Right forelimb (tissue), 1 donor: ENCODE results near the gene MYLK.

ENCODE experiments used
- DNase-seq: peaks from one replicate; pipeline ENCODE4 v3.0.0-alpha.2; 2018

Gene MYLK

DNA sequence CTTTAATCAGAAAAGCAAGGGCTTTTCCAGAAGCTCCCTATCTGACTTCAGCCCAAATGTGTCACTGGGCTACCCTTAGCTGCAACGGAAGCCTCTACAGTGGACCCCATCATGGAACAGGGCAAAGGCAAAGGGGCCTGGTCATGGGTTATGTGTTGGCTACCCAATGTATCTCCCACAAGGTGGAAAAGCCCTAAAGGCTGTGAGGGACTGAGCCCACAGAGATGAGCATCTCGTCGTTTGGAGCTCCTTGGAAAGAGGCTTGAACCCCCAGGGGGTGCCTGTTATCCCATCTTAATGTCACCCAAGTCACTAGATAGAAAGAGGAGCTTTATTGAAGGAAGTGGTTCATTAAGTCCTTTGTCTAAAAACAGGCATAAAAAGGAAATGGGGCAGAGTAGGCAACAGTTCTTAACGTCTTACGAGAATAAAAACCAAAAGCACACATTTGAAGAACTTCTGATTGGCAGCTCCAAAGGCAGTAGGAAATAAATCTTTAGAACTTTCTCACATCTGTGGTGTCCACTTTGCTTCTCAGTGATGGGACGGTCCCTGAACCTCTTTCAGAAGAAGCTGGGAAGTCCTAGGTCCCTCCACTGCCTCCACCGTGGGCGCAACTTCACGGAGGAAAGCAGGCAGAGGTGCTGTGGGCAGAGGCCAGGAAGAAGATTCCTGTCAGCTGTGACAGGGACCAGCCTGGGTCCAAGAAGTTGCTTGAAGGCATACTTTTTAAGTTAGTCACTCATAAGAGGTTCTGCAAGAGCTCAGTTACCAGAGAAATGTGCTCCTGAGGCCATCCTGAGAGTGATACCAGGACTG is 93.7 kb downstream of the MYLK start:
- DNase-seq, result no peak

DNA sequence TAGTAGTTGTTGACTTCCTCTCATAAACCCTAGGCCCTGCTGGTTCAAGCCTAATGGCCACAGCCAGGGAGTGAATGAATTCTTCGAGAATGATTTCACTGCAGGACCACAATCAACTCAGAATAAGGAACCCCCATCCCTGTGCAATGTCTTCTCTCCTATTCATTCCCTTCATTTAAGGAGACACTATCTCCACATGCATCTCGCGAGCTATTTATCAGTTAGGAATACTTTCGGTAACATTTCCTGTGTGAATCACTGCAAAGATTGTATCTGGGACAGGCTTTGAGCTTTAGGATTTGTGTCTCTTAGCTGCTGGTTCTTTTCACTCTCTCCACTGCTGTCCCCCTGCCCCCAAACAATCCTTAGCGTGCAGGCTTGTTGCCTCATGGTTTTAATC is 94.4 kb downstream of the MYLK start:
- DNase-seq, result no peak

DNA sequence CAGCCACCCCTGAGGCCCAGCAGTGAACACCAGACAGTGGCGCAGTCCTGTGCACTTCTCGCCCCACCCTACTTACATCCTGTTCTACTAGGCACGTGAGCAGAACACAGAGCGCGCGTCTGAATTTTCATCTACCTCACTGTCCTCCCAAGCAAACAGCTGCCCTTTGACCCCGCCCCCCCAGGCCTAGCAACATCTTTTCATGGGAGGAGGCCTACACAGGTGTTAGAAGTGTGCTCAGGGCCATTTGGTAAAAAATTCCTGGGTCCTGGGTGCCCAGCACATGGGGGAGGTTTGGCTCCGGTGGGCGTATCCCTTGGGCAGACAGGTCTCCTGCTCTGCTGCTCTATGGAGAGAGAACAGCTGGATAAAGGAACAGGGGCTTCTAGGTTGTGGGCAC is 95.0 kb downstream of the MYLK start:
- DNase-seq, result no peak

DNA sequence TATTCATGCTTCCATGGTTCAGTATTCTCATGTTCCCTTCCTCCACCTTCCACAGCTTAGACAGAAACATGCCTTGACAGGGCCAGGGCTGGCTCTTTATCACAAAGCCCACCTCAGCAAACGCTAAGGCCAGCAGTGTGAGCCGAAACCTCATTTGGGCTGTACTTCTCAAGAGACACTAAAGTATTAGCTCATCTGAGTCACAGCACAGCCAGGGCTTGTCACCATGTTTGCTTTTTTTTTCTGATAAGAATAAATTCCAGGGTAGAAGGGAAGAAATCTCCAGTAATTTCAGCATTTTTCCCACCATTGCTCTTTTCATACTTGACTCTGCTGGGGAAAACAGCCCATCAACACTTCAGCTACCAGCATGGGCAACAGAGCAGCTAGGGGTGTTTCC is 95.4 kb downstream of the MYLK start:
- no peak for DNase-seq

DNA sequence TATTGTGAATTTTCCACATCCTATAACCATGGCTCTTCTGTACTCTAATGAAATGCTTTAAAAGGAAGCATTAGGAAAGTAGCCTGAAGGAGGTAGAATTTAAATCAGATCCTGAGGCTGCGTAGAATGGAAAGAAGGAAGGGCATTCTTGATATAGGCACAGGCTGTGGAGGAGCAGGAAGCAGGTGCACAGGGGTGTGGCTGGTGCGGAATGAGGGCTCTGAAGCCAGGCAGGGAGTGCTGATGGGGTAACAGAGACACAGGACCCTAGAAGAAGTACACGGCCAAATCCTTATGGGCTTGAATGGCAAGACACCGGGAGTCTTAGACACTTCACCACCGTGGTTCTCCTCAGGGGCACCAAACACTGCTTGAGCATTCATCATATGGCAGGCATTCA is 97.0 kb downstream of the MYLK start:
- no peak for DNase-seq

DNA sequence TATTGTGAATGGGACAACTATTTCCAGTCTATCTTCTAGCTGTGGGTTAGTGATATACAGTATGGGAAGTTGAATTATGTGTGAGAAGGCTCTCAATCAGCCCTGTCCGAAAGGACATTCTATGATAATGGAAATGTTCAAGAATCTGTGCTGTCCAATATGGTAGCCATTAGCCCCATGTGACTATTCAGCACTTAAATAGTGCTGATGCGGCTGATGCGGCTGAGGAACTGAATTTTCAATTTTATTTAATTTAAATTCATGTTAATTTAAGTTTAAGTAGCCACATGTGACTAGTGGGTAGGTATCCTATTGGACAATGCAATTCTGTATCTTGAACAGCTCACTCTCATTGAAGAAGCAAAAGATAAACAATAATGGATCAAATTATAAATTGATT is 98.5 kb downstream of the MYLK start:
- DNase-seq, result no peak

DNA sequence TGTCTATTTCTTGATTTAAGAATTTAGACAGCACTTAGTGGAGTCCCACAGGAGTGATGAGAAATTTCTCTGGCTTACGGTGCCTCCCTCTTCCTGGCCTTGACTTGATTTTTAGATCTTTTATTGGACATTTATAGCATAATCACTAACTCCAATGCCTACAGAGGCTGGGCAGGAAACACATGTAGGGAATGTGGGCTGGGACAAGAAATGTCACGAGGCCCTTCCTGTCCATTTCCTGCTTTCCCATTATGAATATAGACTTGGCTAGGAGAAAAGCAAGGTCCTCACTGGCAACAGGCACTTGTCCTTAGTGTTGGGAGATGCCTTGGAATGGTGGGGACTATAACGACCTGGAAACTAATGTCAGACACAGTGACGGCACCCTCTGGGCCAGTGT is 100.3 kb downstream of the MYLK start:
- DNase-seq, result no peak

DNA sequence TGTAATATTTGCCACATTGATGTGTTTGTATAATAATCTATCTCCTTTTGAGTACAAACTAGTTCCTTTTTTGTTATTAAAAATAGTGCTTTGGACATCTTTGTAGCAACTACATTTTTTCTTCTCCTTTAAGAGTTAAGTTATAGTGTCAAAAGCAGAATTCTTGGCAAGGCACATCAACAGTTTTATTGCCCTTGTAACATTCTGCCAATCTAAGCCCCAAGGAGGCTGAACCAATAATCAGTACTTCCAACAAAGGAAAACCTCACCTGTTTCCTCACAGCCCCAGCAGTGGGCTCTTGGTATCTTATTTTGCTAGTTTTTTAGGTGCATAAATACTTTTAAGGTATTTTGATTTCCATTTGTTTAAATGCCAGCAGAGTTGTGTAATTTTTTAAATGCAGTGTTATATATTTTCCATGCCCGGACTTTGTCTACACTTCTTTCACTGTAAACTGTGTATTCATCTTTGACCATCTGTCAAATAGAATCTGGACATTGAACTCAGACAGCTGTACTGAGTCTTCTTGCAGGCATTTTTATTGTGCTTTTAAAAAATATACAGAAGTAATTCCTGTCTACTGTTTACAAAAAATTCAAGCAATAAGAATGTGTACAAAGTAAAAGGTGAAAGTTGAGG is 101.0 kb downstream of the MYLK start:
- no peak for DNase-seq

DNA sequence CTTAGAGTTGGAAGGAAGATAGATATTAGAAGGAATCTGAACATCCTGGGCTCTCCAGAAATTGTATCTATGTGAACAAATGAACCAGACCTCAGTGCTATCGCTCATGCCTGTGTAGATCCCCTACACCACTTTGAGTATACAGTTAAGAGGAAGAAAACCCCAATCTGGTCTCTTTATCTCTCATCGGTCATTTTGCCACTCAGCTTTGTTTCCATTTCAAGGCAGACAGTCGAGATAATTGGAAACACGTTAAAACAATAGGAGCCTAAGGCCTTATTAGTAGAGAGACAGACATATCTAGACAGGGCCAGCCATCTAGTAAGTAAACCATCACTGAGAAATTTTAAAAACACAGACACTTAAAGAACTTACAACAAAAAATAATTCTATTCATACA is 101.6 kb downstream of the MYLK start:
- DNase-seq, result no peak

DNA sequence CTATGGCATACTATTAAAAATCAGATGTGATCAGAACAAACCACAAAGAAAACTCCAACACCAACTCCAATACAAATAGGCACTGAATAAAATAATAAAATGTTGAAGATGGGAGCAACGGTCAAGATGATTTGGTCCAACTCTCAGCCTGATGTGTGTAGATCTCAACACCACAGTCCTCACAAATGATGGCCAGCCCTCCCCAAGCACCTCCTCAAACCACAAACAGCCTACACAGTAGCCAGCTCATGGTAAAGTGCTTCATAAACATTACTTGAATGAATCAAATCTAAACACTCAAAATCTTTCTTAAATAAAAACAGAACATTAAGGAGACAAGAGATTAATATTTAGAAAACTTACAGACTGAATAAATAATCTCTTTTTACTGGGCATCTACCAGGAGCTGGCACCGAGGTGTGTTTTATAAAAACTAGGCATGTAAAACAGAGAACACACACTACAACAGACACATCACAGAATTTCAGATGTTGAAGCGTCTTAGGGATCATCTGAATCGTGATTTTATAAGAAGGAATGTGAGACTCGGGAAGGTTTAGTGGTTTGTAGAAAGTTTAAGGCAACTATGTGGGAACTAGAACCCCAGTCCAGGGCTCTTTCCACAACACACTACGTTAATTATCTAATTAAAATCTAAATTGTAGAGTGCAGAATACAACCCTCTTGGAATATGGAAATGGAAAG is 102.4 kb downstream of the MYLK start:
- no peak for DNase-seq

DNA sequence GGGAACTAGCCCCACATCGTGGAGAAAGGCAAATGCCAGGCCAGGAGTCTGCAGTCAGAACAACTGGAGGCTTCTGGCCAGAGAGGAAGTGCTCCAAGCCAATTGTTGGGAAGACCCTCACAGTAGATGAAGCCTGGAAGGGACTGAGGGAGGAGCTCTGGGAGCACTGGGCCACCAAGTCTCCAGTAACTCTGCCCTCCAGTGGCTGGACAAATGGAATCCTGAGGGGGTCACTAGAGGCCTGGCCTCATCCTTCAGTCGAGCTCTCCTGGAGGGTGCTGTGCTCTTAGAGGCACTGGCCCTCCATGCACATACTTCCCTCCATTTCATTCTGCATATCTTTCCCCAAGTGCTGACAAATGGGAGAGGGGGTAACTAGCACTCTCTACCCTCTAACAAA is 103.0 kb downstream of the MYLK start:
- no peak for DNase-seq

DNA sequence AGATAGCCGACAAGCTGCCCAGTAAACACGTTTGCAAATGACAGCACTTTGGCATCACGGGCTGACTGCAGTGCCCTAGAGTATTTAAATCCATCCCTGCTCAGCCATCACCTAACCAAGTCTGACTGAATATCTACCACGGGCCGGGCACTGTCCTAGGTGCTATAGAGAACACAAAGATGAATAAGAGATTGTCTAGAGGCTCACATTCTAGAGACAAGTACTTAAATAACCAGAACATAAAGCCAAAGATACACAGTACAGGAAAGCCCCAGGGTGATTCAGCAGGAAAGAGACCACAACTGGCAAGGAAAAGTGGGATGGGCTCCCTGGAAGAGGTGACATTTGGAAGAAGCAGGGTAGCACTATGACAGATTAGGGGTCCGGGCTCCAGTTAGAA is 103.5 kb downstream of the MYLK start:
- DNase-seq, result no peak

DNA sequence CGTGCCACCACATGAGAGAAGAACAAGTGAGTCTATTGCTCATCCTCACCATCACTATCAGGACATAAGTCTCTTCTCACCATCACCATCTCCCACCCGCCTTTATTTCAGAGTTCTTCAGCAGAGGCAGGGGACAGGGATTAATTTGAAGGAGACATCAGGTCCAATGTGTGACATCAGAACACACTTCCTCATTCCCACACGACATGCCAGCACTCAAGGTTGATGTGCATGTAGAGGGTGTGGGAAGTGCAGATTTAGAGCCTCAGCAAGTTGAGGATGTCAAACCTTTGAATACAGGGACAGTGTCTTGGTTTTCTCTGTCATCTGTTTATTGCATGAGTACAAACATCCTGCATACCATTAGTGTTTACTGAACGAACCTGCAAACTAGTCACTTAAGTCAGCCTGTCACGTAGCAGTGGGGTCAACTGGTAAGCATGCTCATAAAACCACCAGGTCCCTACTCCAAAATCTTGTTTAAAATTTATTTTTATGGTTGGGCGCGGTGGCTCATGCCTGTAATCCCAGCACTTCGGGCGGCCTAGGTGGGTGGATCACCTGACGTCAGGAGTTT is 104.4 kb downstream of the MYLK start:
- DNase-seq, result no peak

DNA sequence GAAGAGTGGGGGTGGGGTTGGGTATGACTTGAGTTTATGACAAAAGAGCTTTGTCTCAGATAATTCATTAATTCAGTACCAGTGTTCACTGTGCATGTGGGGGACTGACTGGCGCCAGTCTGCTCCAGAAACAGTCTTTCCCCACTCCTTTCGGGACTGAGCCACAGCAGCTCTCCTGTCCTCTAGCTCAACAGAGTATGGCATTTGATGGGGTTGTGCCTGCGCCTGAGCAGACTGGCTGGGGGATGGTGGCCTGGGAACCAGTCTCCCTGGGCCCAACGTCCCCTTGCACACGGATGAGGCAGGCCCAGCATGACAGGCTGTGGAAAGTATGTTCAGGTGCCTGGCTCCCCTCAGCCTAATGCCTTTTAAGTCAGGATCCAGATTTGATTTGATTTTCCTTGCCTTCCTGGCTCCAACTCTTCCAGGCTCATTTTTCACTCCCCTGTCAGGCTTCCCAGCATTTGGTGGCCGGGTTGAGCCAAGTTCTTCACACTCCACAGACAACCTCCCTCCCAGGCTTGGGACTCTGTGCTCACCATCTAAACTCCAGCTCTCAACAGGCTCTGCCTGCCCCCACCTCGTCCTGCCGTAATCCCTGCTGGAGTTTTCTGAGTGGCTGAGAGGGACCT is 105.0 kb downstream of the MYLK start:
- DNase-seq, result no peak

DNA sequence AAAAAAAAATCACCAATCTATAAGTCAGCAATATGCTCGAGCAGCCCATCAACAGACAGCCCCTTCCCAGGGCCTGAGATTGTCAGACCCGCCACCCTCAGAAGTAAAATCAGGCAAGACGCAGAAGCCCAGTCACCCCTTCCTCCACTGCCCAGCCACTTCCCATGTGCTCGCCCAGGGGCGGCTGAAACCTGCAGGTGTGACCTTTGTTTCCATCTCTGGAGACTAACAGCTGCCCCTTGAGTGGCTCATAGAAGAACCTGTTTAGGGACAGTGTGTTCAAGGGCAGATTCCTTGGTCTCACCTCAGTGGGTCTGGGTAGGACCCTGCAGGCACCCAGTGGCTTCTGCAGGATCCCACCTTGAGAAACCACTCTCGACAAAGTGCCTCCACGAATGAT is 105.6 kb downstream of the MYLK start:
- DNase-seq, result no peak

DNA sequence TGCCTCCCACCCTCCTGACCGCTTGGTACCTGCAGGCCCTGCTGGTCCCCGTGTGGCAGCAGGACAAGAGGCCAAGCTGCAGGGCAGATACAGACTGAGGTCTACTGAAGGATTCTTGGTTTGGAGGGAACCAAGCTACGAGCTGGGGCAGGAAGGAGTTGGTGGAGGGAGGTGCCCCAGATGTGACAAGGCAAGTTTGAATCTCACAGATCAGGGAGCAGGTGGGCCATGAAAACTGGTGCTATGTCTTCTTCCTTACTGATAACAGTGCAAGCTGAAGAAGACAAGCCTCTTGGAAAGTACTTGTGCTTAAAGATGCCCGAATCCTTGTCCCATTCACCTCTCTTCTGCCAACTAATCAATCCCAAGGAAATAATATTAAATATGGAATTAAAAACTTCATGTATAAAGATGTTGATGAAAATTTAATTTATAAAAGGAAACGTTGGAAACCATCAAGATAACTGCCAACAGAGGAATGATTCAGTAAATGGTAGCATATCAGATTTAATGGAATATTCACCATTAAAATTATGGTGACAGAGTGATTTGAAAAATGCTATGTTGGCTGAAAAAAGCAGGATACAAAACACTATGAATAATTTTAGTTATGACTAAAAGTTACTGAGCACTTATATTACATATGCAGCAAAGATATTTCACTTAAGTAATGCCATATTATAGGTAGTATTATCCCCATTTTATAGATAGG is 107.9 kb downstream of the MYLK start:
- DNase-seq, result no peak

DNA sequence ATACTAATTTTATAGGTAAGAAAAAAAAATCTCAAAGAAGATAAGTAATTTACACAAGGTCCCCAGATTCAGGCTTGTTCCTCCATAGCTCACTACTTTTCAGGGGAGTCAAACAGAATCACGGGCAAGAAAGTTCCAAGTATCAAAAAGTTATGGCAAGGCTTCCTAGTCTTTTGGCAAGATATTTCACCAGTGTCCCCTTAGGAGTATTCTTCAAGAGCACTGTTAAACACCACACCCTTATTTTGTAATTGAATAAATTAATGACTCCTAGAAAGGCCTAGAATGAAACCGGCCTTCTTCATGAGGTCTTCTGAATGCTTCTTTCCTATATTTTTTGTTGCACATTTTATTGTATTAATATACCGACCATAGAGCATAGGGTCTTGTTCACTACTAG is 109.7 kb downstream of the MYLK start:
- no peak for DNase-seq

DNA sequence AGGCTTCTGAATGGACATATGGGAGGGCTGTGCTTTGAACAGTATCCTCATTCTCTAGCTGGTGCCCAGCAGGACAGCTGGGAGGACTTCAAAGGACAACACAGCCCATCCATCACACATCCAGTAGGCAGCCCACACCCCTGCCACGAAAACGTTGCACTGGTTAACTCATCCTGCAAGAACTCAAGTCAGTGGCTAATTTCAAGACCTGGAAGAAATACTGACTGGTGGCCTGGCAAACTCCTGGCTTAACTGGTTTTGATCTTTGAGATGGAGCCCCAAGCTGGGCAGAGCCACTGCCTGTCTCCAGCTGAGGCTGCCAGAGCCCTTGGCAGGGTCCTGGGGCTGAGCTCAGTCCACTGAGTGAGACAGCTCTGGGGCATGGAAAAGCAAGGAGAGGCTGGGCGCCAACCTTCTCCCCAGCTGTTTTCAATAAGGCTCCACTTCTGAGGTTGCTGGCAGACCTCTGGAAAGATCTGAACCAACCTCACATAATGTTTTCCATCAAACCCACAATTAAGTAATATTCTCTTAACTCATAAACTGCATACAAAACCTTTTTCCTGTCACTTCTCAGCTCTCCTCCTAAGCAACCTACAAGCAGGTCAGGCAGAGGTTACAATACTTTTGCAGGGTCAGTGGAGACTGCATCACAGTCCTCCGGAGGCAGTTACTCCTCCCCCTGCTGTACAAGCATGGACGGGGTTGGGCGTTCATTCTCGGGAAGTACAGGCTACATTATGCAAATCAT is 110.3 kb downstream of the MYLK start:
- peak; percentile 85 for DNase-seq

DNA sequence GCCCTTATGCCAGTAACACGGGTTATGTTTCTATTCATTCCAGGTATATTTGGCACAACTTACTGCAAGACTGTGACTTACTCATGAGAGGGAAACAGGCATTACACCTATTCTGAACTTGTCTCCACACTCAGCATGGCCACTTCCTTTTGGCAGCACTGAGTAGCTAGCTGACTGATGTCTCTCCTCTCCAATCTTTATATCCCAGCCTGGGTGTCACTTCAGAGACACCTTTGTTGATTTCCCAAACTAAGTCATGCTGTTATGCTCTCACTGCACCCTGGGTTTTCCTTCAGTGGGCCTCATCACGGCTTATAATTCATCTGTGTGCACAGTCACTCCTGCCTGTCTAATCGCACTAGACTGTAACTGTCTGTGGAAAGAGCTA is 114.8 kb downstream of the MYLK start:
- no peak for DNase-seq

DNA sequence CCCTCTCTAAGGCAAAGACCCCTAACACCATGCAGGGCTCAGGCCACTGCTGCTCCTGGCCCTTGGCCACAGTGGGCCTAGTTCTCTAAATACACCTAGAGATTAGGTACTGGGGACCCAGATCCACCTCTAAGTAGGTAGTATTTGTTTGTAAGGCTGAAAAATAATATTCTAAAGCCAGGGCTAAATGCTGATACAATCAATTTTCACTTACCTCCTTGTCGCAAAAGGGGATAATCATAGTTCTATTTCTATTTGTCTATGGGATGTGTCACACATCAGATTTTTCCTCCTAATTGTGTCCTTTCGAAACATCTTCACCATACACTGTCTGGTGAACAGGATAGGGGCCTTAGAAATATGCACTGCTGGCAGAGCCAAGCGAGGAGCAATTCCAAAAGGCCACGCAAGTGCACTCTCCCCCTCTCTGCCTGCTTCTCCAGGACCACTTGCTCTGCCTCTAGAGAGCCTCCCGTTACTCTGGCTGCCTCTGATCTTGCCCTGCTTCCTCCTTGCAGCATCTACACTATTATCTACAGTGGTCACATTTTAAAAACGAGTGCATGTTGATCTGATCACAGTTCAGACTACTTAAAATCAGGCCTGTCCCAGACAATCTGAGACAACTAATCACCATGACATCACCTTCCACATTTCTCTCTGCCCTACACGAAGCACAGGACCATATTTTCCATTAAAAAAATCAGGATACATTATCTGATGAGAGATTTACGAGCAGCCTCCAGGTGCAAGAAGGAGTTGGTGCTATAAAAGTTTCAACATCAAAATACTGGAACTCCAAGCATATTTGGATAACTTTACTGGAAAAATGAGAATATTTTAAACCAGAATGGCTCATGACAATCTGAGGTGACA is 115.4 kb downstream of the MYLK start:
- DNase-seq, result no peak
